DND-41 (cell line): Measurements from ENCODE around the gene SLBP.
A peak's percentile ranks its signal among the peaks of the same experiment; 100 is the strongest.

Source experiments
- ATAC-seq: fragments of 200-7000 bp; cut with Tn5 transposase; 3 replicates; pipeline ENCODE4 v1.9.1; 2021; ENCODE audit warnings: low read depth; ENCODE audit not compliant: insufficient read depth
- DNase-seq: peaks from one replicate; pipeline ENCODE4 v3.0.0-alpha.2; 2020
- H2AFZ ChIP-seq: 2 replicates; pipeline ENCODE4 v1.6.0; 2012; ENCODE audit warnings: low read depth, low read length
- H3K27ac ChIP-seq: 2 replicates; pipeline ENCODE4 v1.5.1; 2012; ENCODE audit warnings: low read length, inconsistent platforms
- H3K27me3 ChIP-seq: fragments of 200-600 bp; sonication (generic); 2 replicates; pipeline ENCODE4 v1.6.0; 2012; ENCODE audit warnings: low read length, mild to moderate bottlenecking, inconsistent platforms; ENCODE audit not compliant: insufficient read depth, poor library complexity
- H3K36me3 ChIP-seq: 2 replicates; pipeline ENCODE4 v1.5.1; 2012; ENCODE audit warnings: low read length, inconsistent platforms; ENCODE audit not compliant: insufficient read depth
- H3K4me1 ChIP-seq: 2 replicates; pipeline ENCODE4 v1.5.1; 2012; ENCODE audit warnings: mild to moderate bottlenecking, low read length; ENCODE audit not compliant: insufficient read depth
- H3K4me2 ChIP-seq: 2 replicates; pipeline ENCODE4 v1.6.0; 2012; ENCODE audit warnings: mild to moderate bottlenecking, moderate library complexity, low read length, inconsistent platforms; ENCODE audit not compliant: insufficient read depth
- H3K4me3 ChIP-seq, 2 experiments: fragments of 200-600 bp in 1 of 2; shearing (Covaris generic) in 1 of 2; 2 replicates each; pipeline ENCODE4 v1.5.1; 2012 to 2016; ENCODE audit warnings: inconsistent platforms in 2 of 2, low read length in 2 of 2, mild to moderate bottlenecking in 2 of 2, low read depth in 1 of 2, moderate library complexity in 1 of 2
- H3K79me2 ChIP-seq: 2 replicates; pipeline ENCODE4 v1.6.0; 2012; ENCODE audit warnings: low read length, inconsistent platforms; ENCODE audit not compliant: insufficient read depth
- H3K9ac ChIP-seq: 2 replicates; pipeline ENCODE4 v1.6.0; 2012; ENCODE audit warnings: low read depth, mild to moderate bottlenecking, inconsistent platforms, low read length, moderate library complexity
- H3K9me3 ChIP-seq: 2 replicates; pipeline ENCODE4 v1.5.1; 2012; ENCODE audit warnings: low read length, moderate library complexity, mild to moderate bottlenecking, inconsistent platforms; ENCODE audit not compliant: insufficient read depth, severe bottlenecking
- H4K20me1 ChIP-seq: 2 replicates; pipeline ENCODE4 v1.6.0; 2012; ENCODE audit warnings: low read length; ENCODE audit not compliant: insufficient read depth
- EZH2 ChIP-seq: IDR thresholded peaks from 3 replicates; pipeline ENCODE4 v1.6.1; 2012; ENCODE audit warnings: borderline replicate concordance, low read depth, mild to moderate bottlenecking, moderate library complexity, low read length, inconsistent platforms; ENCODE audit not compliant: severe bottlenecking
- TF ChIP-seq, protein P1 (sequence below): IDR thresholded peaks from 2 replicates; pipeline ENCODE4 v1.5.1; 2012; ENCODE audit warnings: borderline replicate concordance, low read length, moderate library complexity, mild to moderate bottlenecking; ENCODE audit not compliant: poor library complexity, severe bottlenecking; ENCODE audit errors: extremely low read depth

Gene SLBP

DNA sequence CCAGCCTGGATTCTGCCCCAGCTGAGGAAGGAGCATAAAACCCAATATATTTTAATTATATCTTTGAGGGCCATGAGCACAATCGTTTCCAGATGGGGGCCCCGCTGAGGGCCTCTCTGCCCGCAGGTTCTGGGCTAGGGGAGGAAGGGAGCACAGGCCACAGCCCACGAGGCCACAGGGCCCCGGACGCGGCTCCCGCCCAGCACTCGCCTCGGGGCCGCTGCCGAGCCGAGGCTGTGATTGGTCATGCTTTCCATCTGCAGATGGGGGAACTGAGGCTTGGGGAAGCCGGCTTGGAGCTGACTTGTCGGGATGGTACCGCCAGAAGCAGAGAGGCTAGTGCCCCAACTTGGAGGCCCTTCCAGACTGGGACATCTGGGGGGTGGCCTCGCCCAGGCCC lies 43.2 kb upstream of the SLBP start:
- Histone ChIP-seq H3K36me3 (no peaks in the 10 kb centered on the region), H3K9me3 (no peaks in the 10 kb centered on the region), H3K9ac (no peak overlapping the region), H3K4me2 (no peak overlapping the region), H3K27ac (no peak overlapping the region), H3K4me3 (no peak overlapping the region), H3K79me2 (no peaks in the 10 kb centered on the region), H3K4me1 (no peaks in the 10 kb centered on the region), H4K20me1 (peaks cover 5% of the 10 kb centered on the region), H2AFZ (no peak overlapping the region), H3K27me3 (no peaks in the 10 kb centered on the region)
- TF ChIP-seq, protein P1, sequence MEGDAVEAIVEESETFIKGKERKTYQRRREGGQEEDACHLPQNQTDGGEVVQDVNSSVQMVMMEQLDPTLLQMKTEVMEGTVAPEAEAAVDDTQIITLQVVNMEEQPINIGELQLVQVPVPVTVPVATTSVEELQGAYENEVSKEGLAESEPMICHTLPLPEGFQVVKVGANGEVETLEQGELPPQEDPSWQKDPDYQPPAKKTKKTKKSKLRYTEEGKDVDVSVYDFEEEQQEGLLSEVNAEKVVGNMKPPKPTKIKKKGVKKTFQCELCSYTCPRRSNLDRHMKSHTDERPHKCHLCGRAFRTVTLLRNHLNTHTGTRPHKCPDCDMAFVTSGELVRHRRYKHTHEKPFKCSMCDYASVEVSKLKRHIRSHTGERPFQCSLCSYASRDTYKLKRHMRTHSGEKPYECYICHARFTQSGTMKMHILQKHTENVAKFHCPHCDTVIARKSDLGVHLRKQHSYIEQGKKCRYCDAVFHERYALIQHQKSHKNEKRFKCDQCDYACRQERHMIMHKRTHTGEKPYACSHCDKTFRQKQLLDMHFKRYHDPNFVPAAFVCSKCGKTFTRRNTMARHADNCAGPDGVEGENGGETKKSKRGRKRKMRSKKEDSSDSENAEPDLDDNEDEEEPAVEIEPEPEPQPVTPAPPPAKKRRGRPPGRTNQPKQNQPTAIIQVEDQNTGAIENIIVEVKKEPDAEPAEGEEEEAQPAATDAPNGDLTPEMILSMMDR = no peak
- no peak for TF ChIP-seq EZH2
- DNase-seq = no peak
- no peak for ATAC-seq

DNA sequence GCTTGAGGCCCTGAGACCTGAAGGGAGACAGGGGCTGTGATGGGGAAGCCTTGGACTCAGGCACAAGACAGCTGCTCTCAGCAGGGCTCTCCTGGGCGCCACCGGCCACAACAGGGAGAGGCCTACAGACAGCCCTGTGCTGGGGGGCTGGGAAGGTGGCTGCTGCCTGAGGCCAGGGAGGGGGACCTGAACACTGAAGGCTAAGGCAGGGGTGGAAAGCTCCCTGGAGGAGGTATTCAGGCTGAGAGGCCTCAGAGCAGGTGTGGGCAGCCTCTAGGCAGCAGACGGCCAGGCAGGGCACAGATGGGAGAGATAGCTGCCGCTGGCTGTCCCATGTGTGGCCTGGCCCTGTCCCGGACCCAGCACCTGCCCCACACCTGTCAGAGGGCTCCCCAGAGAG lies 42.2 kb upstream of the SLBP start:
- Histone ChIP-seq H3K4me2 (no peak overlapping the region), H3K36me3 (no peaks in the 10 kb centered on the region), H2AFZ (no peak overlapping the region), H3K4me1 (no peaks in the 10 kb centered on the region), H3K27ac (no peak overlapping the region), H3K79me2 (no peaks in the 10 kb centered on the region), H3K9me3 (no peaks in the 10 kb centered on the region), H3K9ac (no peak overlapping the region), H4K20me1 (peaks cover 8% of the 10 kb centered on the region), H3K27me3 (no peaks in the 10 kb centered on the region), H3K4me3 (no peak overlapping the region)
- DNase-seq (no peak), ATAC-seq (peak; percentile 27; the same call in 2 of the 3 replicates)
- TF ChIP-seq EZH2 = no peak
- TF ChIP-seq, protein P1 = no peak

DNA sequence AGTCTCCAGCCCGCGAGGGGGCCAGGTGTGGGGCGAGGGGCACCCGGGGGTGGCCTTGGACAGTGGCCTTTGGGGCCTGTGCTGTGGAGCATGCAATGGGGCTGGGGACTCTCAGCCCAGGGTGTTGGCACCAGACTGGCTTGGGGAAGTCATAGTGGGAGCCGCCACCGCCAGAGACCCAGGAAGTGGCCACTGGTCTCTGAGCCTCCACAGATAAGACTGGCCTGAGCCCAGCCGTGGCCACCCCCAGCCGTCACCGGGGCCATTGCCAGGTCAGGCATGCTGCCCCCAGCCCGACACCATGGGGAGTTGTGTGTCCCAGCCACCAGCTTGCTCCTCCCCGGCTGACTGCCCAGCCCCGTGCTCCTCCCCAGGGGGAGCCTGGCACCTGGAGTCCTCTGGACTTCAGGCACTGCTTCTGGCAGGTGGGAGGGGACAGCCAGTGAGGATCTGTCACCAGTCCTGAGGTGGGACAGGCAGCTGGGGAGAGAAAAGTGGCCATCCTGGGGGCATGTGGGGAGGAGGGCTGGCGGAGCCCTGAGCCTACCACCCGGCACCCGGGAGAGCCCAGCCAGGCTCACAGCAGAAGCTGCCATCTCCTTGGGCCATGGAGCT lies 41.7 kb upstream of the SLBP start:
- Histone ChIP-seq H3K4me3 (no peak overlapping the region), H3K4me2 (no peak overlapping the region), H3K9me3 (no peaks in the 10 kb centered on the region), H3K4me1 (no peaks in the 10 kb centered on the region), H3K27ac (no peak overlapping the region), H3K79me2 (no peaks in the 10 kb centered on the region), H3K36me3 (no peaks in the 10 kb centered on the region), H3K27me3 (no peaks in the 10 kb centered on the region), H2AFZ (no peak overlapping the region), H3K9ac (no peak overlapping the region), H4K20me1 (peaks cover 8% of the 10 kb centered on the region)
- DNase-seq (no peak), ATAC-seq (peak; percentile 18)
- no peak for TF ChIP-seq EZH2
- TF ChIP-seq, protein P1 = no peak
